Mucosa of stomach (tissue), 1 donor: ENCODE data around the gene FFAR3.
"Not testable (repeated sequence)": the region's sequence is repeated elsewhere in the genome, so short reads cannot be mapped to it uniquely, and the experiment has no call there.

Experiments
- H3K27me3 ChIP-seq: one replicate; pipeline ENCODE4 v1.7.0; 2013; ENCODE audit warnings: mild to moderate bottlenecking, low read length; ENCODE audit not compliant: control insufficient read depth, insufficient read depth
- H3K36me3 ChIP-seq: one replicate; pipeline ENCODE4 v1.7.0; 2013; ENCODE audit warnings: low read length; ENCODE audit not compliant: control insufficient read depth, insufficient read depth
- H3K4me1 ChIP-seq: one replicate; pipeline ENCODE4 v1.7.0; 2013; ENCODE audit warnings: mild to moderate bottlenecking, low read length; ENCODE audit not compliant: control insufficient read depth, insufficient read depth
- H3K4me3 ChIP-seq: one replicate; pipeline ENCODE4 v1.7.0; 2013; ENCODE audit warnings: low read length
- H3K9ac ChIP-seq: one replicate; pipeline ENCODE4 v1.7.0; 2013; ENCODE audit warnings: mild to moderate bottlenecking, low read length, moderate library complexity
- H3K9me3 ChIP-seq: one replicate; pipeline ENCODE4 v1.7.0; 2013; ENCODE audit warnings: mild to moderate bottlenecking, low read length, moderate library complexity; ENCODE audit not compliant: control insufficient read depth
- donor health status: Pancreatic carcinoma.

FFAR3 gene

GRCh38 chr19:35373492-35373891 is 15.2 kb downstream of the FFAR3 start:
- Histone ChIP-seq H3K4me1 (peaks cover 14% of the 10 kb centered on the region), H3K4me3 (no peak overlapping the region), H3K36me3 (no peaks in the 10 kb centered on the region), H3K9ac (no peak overlapping the region), H3K9me3 (no peaks in the 10 kb centered on the region), H3K27me3 (no peaks in the 10 kb centered on the region)

GRCh38 chr19:35374031-35374430 is 15.8 kb downstream of the FFAR3 start:
- H3K9me3 ChIP-seq, H3K27me3 ChIP-seq, H3K4me3 ChIP-seq, H3K36me3 ChIP-seq, H3K9ac ChIP-seq: not testable (repeated sequence)
- H3K4me1 ChIP-seq, result peaks cover 14% of the 10 kb centered on the region

- Histone ChIP-seq H3K36me3 (no peaks in the 10 kb centered on the region), H3K27me3 (no peaks in the 10 kb centered on the region), H3K4me1 (peaks cover 26% of the 10 kb centered on the region), H3K9ac (no peak overlapping the region), H3K9me3 (no peaks in the 10 kb centered on the region), H3K4me3 (no peak overlapping the region)
These were observed 17.4 kb downstream of the FFAR3 start for GRCh38 chr19:35375505-35376307.

- H3K9ac ChIP-seq, result no peak overlapping the region
- no peaks in the 10 kb centered on the region for H3K27me3 ChIP-seq
- peaks cover 34% of the 10 kb centered on the region for H3K4me1 ChIP-seq
- no peaks in the 10 kb centered on the region for H3K36me3 ChIP-seq
- no peaks in the 10 kb centered on the region for H3K9me3 ChIP-seq
- no peak overlapping the region for H3K4me3 ChIP-seq
These were observed 19.4 kb downstream of the FFAR3 start for GRCh38 chr19:35377656-35378055.

GRCh38 chr19:35378356-35378755 is 20.1 kb downstream of the FFAR3 start:
- Histone ChIP-seq H3K9me3 (no peaks in the 10 kb centered on the region), H3K4me1 (peaks cover 34% of the 10 kb centered on the region), H3K27me3 (no peaks in the 10 kb centered on the region), H3K9ac (no peak overlapping the region), H3K4me3 (no peak overlapping the region), H3K36me3 (no peaks in the 10 kb centered on the region)

- not testable (repeated sequence) for H3K36me3 ChIP-seq, H3K4me3 ChIP-seq, H3K27me3 ChIP-seq, H3K9ac ChIP-seq, H3K9me3 ChIP-seq
- peaks cover 34% of the 10 kb centered on the region for H3K4me1 ChIP-seq
These were observed 21.3 kb downstream of the FFAR3 start for GRCh38 chr19:35379545-35379944.

DNA sequence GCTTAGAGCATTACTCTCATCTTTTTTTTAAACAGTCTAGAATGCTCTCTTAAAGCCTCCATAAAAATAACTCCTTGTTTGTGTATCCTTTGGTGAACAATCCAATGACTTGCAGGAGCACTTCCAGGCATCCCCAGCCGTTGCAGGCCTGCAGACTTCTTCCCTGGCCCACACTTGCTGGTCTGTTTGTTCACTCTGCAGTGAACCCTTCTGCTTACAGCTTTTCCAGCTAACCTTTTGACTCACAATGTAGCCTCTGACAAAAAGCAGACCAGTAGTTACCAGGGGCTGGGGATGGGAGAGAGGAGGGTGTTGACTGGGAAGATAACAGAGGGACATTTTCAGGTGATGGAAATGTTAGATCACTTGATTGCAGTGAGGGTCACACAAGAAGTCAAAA is 21.7 kb downstream of the FFAR3 start:
- H3K36me3 ChIP-seq, result no peaks in the 10 kb centered on the region
- H3K9ac ChIP-seq, result no peak overlapping the region
- H3K4me1 ChIP-seq, result peaks cover 30% of the 10 kb centered on the region
- no peaks in the 10 kb centered on the region for H3K9me3 ChIP-seq
- no peaks in the 10 kb centered on the region for H3K27me3 ChIP-seq
- no peak overlapping the region for H3K4me3 ChIP-seq

GRCh38 chr19:35380450-35381124 is 22.3 kb downstream of the FFAR3 start:
- Histone ChIP-seq H3K9me3 (no peaks in the 10 kb centered on the region), H3K27me3 (no peaks in the 10 kb centered on the region), H3K4me1 (peaks cover 25% of the 10 kb centered on the region), H3K9ac (no peak overlapping the region), H3K36me3 (no peaks in the 10 kb centered on the region), H3K4me3 (no peak overlapping the region)

DNA sequence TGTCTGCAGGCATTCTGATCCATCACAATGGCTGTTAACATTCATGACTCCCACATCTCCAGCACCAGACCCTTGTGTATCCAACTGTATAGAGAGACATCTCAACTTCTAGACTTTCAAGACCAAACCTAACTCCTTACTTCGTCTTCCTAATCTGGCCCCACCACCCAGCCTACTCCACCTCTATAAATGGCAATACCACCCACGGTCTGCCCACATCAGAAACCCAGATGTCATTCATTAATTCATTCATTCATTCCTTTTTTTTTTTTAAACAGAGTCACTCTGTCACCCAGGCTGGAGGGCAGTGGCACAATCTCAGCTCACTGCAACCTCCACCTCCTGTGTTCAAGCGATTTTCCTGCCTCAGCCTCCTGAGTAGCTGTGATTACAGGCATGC is 23.1 kb downstream of the FFAR3 start:
- no peaks in the 10 kb centered on the region for H3K9me3 ChIP-seq
- H3K27me3 ChIP-seq, result no peaks in the 10 kb centered on the region
- H3K9ac ChIP-seq, result no peak overlapping the region
- H3K4me1 ChIP-seq, result peaks cover 19% of the 10 kb centered on the region
- no peak overlapping the region for H3K4me3 ChIP-seq
- no peaks in the 10 kb centered on the region for H3K36me3 ChIP-seq

DNA sequence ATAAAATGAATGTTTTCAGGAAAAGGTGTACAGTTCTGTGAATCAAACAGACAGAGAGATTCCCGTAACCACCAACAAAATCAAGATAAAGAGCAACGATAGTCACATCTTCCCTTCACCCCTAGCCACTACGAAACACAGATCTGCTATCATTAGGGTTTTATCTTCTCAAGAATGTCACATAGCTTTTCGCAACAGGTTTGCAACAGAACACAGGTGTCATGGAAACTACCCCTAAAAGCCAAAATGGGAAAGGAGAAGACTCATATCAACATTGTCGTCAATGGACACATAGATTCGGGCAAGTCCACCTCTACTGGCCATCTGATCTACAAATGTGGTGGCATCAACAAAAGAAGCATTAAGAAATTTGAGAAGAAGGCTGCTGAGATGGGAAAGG is 23.7 kb downstream of the FFAR3 start:
- no peak overlapping the region for H3K9ac ChIP-seq
- H3K27me3 ChIP-seq, result no peaks in the 10 kb centered on the region
- no peaks in the 10 kb centered on the region for H3K36me3 ChIP-seq
- H3K4me1 ChIP-seq, result peaks cover 19% of the 10 kb centered on the region
- no peaks in the 10 kb centered on the region for H3K9me3 ChIP-seq
- no peak overlapping the region for H3K4me3 ChIP-seq

DNA sequence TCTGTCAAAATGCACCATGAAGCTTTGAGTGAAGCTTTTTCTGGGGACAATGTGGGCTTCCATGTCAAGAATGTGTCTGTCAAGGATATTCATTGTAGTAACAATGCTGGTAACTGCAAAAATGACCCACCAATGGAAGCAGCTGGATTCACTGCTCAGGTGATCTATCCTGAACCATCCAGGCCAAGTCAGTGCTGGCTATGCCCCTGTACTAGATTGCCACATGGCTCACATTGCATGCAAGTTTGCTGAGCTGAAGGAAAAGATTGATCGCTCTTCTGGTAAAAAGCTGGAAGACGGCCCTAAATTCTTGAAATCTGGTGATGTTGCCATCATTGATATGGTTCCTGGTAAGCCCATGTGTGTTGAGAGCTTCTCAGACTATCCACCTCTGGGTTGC is 25.3 kb downstream of the FFAR3 start:
- Histone ChIP-seq H3K9me3 (no peaks in the 10 kb centered on the region), H3K4me1 (peaks cover 25% of the 10 kb centered on the region), H3K4me3 (no peak overlapping the region), H3K27me3 (no peaks in the 10 kb centered on the region), H3K36me3 (no peaks in the 10 kb centered on the region), H3K9ac (no peak overlapping the region)

DNA sequence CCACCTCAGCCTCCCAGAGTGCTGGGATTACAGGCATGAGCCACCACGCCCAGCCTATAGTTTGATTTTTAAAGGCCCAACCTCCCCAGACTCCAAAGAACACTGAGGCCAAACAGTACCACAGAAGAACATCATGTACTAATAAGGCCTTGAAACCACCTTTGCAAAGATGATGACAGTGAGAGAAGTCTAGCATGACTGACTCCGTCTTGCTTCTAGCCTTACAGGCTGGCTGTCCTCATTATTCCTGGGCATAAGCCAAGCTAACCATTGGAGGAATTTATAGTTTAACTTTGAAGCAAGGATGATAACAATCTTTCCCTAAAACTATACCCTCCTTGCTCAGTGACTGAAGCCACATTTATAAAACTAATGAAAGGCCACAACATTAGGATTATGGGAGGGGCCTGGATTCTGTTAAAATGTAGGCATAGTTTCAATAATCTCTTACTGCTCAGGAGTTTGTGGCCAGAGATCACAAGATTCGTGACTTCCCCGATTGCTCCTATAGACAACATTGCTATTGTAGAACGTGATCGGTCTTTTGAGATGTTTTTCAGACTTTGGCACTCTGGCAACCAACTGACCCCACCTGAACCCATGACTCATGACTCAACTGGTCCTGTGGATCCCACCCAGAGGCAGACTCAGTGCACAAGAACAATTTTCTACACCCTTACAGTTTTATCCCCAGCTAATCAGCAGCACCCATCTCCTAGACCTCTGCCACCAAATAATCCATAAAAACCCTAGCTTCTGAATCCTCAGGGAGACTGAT is 30.2 kb downstream of the FFAR3 start:
- Histone ChIP-seq H3K4me1 (peaks cover 25% of the 10 kb centered on the region), H3K9me3 (no peaks in the 10 kb centered on the region), H3K27me3 (no peaks in the 10 kb centered on the region), H3K36me3 (no peaks in the 10 kb centered on the region), H3K9ac (no peak overlapping the region), H3K4me3 (no peak overlapping the region)
